Activated B cell treated with CpG ODN at 0.5 μM for 24 hours (primary cell): ENCODE data around the gene KCNMA1. TPM values are rescaled to one million over a fixed set of nuclear protein-coding genes. Genes with fewer than 3 reads are reported as not detected.

Experiments
- ATAC-seq: fragments of 200-7000 bp; cut with Tn5 transposase; one replicate; pipeline ENCODE4 v1.10.0; 2021; ENCODE audit warnings: low read depth, mild to moderate bottlenecking, moderate library complexity
- CTCF ChIA-PET: fragments of 350-600 bp; sonication (Branson Sonifier 250); formaldehyde crosslinking; loops from one replicate; lab custom pipeline; 2021; ENCODE audit warnings: antibody characterized with exemption; lab: Charles Lee
- POLR2A ChIA-PET: fragments of 350-600 bp; sonication (Branson Sonifier 250); formaldehyde crosslinking; loops from one replicate; lab custom pipeline; 2021; ENCODE audit warnings: antibody characterized with exemption; lab: Charles Lee
- DNase-seq: peaks from one replicate; pipeline ENCODE4 v3.0.0; 2022
- H3K27ac Mint-ChIP-seq: one replicate; pipeline ENCODE4 v1.8.0; 2020; ENCODE audit warnings: mixed read lengths
- H3K27me3 Mint-ChIP-seq: one replicate; pipeline ENCODE4 v1.8.0; 2021; ENCODE audit warnings: mixed read lengths
- H3K36me3 Mint-ChIP-seq: one replicate; pipeline ENCODE4 v1.8.0; 2021; ENCODE audit warnings: low read depth, mixed read lengths
- H3K4me1 Mint-ChIP-seq: one replicate; pipeline ENCODE4 v1.8.0; 2021; ENCODE audit warnings: mixed read lengths
- H3K4me3 Mint-ChIP-seq: one replicate; pipeline ENCODE4 v1.8.0; 2020; ENCODE audit warnings: mild to moderate bottlenecking, mixed read lengths
- H3K9me3 Mint-ChIP-seq: one replicate; pipeline ENCODE4 v1.8.0; 2020; ENCODE audit warnings: mixed read lengths
- intact Hi-C: fragments of 100-400 bp; cut with micrococcal nuclease; formaldehyde crosslinking; loops from one replicate; pipeline ENCODE4 v1.15.1; 2024
- total RNA-seq: library from RNA; stranded (reverse); gene quantifications from 2 replicates; pipeline ENCODE4 v1.2.3, GENCODE V29; 2022
- TF ChIP-seq, protein P1 (sequence below): fragments of 200-600 bp; IDR thresholded peaks from one replicate; pipeline ENCODE4 v1.8.0; 2022; ENCODE audit warnings: antibody characterized with exemption, mild to moderate bottlenecking

KCNMA1 gene
- total RNA-seq, 1 donor from 2014 or later, result 3.7 TPM

DNA sequence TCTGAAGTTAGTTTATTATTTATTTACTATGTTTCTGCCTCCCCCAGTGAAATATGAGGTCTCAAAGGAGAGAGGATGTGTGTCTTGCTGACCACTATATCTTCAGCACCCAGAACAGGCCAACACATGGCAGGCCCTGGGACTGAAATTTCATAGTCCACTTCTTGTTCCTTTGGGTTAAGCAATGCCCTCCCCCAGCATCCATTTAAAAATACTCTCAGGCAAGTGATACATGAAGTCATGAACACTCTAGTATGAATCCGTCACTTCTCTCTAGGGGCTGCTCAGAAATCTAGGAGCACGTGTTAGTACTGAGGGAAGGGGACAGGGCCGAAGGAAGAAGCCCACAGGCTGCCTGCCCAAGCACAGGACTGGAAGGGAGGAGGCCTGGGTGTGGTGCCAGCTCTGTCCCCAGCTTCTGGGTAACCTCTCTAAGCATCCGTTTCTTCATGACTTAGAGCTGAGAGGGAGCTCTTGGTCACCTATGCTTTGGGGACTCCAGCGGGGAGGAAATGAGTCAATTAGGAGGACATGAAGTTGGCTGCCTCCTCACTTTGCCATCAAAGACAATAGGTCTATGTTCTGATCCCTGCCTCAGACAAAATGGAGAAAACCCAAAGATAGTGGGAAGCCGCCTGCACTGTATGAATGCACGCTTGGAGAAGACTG is 119.2 kb downstream of the KCNMA1 start:
- POLR2A ChIA-PET, result no interaction called here
- DNase-seq (no peak), ATAC-seq (no peak)
- H3K9me3 Mint-ChIP-seq, result no peaks in the 10 kb centered on the region
- CTCF ChIA-PET, result no interaction called here
- H3K27me3 Mint-ChIP-seq, result peaks cover 2% of the 10 kb centered on the region
- intact Hi-C loops, result no loop called here
- TF ChIP-seq, protein P1, sequence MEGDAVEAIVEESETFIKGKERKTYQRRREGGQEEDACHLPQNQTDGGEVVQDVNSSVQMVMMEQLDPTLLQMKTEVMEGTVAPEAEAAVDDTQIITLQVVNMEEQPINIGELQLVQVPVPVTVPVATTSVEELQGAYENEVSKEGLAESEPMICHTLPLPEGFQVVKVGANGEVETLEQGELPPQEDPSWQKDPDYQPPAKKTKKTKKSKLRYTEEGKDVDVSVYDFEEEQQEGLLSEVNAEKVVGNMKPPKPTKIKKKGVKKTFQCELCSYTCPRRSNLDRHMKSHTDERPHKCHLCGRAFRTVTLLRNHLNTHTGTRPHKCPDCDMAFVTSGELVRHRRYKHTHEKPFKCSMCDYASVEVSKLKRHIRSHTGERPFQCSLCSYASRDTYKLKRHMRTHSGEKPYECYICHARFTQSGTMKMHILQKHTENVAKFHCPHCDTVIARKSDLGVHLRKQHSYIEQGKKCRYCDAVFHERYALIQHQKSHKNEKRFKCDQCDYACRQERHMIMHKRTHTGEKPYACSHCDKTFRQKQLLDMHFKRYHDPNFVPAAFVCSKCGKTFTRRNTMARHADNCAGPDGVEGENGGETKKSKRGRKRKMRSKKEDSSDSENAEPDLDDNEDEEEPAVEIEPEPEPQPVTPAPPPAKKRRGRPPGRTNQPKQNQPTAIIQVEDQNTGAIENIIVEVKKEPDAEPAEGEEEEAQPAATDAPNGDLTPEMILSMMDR, result no peak
- H3K27ac Mint-ChIP-seq, result no peak overlapping the region
- no peak overlapping the region for H3K4me3 Mint-ChIP-seq
- H3K36me3 Mint-ChIP-seq, result no peaks in the 10 kb centered on the region
- H3K4me1 Mint-ChIP-seq, result no peaks in the 10 kb centered on the region

DNA sequence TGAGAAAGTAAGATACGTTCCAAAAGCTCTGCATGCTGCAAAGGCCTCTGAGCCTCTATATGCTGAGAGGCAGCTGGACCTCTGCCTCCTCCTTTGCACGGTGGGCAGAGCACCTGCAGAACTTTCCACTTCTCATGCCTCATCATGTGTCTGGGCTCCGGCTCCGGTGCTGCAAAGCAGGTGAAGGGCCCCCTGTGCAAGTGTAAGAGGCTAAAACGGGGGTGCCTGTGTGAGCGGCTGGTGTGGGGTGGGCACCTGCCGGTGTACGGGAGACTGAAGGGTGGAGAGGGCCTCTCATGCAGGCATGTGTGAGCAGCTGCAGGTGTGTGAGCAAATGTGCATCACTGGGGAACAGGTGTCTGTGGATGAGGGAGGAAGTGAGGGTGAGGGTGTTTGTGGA is 121.0 kb downstream of the KCNMA1 start:
- no peak for DNase-seq
- ATAC-seq, result no peak

DNA sequence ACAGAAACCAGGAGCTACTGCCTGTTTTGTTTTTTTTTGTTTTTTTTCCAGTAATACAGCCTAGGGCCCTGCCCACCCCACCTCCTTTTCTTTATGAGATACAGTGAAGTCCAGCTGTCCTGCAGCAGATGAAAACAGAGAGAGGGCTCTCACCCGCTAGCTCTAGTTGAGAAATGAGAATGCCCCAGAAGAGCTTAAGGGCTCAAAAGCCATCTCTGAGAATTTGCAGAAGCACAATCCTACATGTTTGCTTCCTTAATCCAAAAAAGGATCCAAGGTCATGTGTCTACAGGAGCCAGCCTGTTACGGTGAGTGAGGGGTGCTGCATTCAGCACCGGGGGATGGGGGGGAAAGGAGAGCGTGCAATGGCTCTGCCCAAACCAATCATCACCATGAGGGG is 122.7 kb downstream of the KCNMA1 start:
- Mint-ChIP-seq H3K4me3 (no peak overlapping the region), H3K36me3 (no peaks in the 10 kb centered on the region), H3K27ac (no peak overlapping the region), H3K9me3 (no peaks in the 10 kb centered on the region), H3K4me1 (no peaks in the 10 kb centered on the region), H3K27me3 (no peaks in the 10 kb centered on the region)
- TF ChIP-seq, protein P1, result no peak
- intact Hi-C loops, result no loop called here
- POLR2A ChIA-PET, result no interaction called here
- CTCF ChIA-PET, result no interaction called here
- no peak for DNase-seq
- no peak for ATAC-seq

More for the DNA sequence above, 121.0 kb downstream of the KCNMA1 start:
- Mint-ChIP-seq H3K4me1 (no peaks in the 10 kb centered on the region), H3K9me3 (no peaks in the 10 kb centered on the region), H3K27ac (no peak overlapping the region), H3K27me3 (no peaks in the 10 kb centered on the region), H3K4me3 (no peak overlapping the region), H3K36me3 (no peaks in the 10 kb centered on the region)
- ChIA-PET CTCF (no interaction called here), POLR2A (no interaction called here)
- TF ChIP-seq, protein P1, result no peak
- intact Hi-C loops, result no loop called here

DNA sequence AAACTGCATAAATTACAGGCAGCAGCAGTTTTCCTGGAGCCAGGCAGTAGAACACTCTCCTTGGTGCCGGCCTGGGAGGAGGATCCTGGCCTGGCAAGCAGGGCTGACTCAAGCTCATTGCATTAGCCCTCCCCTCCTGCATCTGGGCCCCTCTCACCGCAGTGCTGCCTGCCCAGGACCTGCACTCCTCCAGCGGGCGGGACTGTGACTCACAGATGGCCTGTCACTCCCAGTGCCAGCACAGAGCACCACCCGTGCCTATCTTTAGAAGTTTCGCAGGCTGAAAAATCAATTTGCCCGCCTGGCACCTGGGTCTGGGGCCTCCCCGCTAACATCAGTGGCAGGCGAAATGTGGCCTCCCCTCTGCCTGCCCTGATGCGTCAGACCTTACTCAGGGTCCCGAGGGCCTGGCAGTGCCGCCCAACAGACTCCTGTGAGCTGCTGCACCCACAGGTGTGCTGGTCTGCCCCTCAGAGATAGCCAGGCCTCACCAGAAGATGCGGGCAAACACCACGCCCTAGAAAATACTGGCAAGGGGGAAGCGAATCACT is 123.8 kb downstream of the KCNMA1 start:
- TF ChIP-seq, protein P1, result no peak
- H3K4me3 Mint-ChIP-seq, result no peak overlapping the region
- intact Hi-C loops, result no loop called here
- ATAC-seq, result no peak
- H3K9me3 Mint-ChIP-seq, result no peaks in the 10 kb centered on the region
- H3K27ac Mint-ChIP-seq, result no peak overlapping the region
- no peaks in the 10 kb centered on the region for H3K27me3 Mint-ChIP-seq
- CTCF ChIA-PET, result no interaction called here
- POLR2A ChIA-PET, result no interaction called here
- no peaks in the 10 kb centered on the region for H3K4me1 Mint-ChIP-seq
- H3K36me3 Mint-ChIP-seq, result no peaks in the 10 kb centered on the region
- no peak for DNase-seq

DNA sequence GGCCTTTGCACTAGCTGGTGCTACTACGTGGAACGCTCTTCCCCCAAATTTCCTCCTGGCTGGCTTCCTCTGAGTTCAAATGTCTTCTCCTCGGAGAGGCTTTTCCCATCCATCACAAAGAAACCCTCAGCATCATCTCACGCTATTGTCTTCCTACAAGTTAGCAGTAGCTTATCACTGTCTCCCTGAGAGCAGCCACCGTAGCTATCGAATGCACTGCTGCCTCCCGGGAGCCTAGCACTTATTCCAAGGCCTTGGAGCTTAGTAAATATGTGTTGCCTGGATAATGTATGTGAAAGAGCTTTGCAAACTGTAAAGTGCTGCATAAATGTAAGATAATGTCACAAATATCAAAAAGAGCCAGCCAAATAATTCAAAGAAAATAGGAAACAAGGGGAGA is 124.4 kb downstream of the KCNMA1 start:
- no peaks in the 10 kb centered on the region for H3K27me3 Mint-ChIP-seq
- no peaks in the 10 kb centered on the region for H3K36me3 Mint-ChIP-seq
- H3K4me1 Mint-ChIP-seq, result no peaks in the 10 kb centered on the region
- no peak overlapping the region for H3K27ac Mint-ChIP-seq
- POLR2A ChIA-PET, result no interaction called here
- no peak overlapping the region for H3K4me3 Mint-ChIP-seq
- intact Hi-C loops, result no loop called here
- CTCF ChIA-PET, result no interaction called here
- no peaks in the 10 kb centered on the region for H3K9me3 Mint-ChIP-seq
- TF ChIP-seq, protein P1, result no peak
- DNase-seq (no peak), ATAC-seq (no peak)
